NOMO-1 (cell line): Measurements from ENCODE around the gene SYT8.
A peak's percentile ranks its signal among the peaks of the same experiment; 100 is the strongest.

ENCODE experiments used
- DNase-seq, 2 experiments: peaks; one replicate each; lab custom pipeline; 2025; ENCODE audit not compliant: unreplicated experiment in 2 of 2; lab: John Stamatoyannopoulos, UW

Gene SYT8

GRCh38 chr11:1831338-1832210 is 3.2 kb upstream of the SYT8 start:
- DNase-seq = no peak

DNA sequence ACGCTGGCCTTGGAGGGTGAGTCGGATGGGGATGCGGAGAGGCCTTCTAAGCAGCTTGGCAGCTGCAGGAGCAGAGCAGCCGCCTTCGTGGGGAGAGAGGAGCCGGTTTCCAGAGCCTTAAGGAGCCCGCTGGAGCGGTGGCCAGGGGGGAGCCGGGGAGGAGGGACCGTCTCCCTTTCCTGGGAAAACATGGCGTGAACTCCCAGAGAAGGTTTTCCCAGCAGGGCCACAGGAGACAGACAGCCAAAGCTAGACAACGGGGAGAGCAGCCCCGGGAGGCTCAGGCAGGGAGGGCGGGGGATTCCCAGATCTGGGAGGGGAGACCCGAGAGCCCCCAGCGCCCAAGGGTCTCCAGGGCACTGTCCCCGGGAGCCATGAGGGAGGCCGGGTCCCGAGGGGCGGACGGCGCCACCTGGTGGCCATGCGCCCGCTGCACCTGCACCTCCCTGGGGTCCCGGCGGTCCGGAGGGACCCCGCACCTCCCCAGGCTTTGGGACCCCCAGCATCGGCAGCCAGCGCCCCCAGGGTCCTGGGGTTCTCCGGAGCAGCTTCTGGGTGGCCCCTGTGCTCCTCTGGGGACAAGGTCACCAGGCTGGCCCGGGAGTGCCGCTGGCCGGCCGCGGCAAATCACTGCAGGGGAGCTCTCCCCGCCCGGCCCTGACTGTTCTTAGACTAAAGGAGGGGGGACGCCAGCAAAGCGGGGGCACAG is 2.4 kb upstream of the SYT8 start:
- DNase-seq = no peak

- DNase-seq = peak in 1 of 2 experiments; percentile 23
Observed at GRCh38 chr11:1832920-1833295, 1.9 kb upstream of the SYT8 start.

DNA sequence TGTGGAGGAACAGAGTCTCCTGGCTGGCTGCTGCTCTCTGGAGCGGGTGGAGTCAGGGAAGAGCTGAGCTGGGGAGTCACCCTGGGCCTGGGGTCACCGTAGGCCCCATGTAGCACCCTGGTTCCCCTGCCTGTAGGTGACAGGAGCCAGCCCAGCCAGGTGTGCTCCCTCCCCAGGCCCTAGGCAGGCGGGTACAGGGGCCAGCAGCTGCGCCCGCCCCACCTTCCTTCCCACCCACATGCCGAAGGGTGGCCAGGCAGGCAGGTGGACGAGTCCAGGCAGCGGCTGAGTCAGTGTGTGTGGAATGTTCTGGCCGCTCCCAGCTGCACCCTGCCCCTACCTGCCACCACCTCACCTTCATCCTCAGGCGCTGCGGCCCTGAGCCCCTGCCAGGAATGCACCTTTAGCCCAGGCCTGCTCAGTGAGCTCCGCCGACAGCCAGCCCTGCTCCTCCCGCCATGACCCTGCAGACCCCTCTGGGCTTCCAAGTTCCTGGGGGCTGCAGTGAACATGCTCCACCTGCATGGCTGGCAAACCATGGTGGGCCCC is 654 bp upstream of the SYT8 start:
- DNase-seq = no peak

DNA sequence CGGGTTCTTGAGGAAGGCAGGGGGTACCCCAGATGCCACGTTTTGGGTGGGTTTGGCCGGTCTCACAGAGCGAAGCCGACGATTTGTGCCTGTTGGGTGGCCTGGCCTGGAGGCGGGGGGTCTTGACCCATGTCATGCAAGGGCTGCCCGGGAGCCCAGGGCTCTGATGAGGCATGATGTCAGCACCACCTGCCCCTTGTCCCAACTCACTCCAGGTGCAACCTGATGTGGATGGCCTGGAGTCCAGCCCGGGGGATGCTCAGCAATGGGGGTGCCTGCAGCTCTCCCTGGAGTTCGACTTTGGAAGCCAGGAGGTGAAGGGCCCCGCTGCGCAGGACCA is 851 bp downstream of the SYT8 start:
- no peak for DNase-seq

DNA sequence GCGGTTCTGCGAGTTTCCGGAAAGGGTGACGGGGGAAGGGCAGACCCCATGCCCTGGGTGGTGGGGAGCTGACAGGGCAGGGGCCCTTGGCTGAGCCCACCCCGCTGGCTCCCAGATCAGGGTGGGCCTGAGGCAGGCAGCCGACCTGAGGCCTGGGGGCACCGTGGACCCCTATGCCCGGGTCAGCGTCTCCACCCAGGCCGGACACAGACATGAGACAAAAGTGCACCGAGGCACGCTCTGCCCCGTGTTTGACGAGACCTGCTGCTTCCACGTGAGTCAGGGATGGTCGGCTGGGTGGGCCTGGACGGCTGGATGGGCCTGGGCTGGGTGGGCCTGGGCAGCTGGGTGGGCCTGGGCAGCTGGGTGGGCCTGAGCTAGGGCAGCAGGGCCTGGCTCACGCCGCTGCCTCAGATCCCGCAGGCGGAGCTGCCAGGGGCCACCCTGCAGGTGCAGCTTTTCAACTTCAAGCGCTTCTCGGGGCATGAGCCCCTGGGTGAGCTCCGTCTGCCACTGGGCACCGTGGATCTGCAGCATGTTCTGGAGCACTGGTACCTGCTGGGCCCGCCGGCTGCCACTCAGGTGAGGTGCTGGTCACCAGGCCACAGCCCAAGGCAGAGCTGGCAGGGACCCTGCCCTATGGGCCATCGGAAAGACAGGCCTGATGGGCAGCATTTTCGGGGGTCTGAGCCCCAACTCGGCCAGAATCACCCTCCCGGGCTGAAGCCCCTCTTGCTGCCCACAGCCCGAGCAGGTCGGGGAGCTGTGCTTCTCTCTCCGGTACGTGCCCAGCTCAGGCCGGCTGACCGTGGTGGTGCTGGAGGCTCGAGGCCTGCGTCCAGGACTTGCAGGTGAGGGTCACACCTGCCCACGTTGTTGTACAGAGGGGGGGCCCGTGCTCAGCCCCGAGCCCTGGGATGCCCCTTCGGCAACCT is 1.5 kb downstream of the SYT8 start:
- DNase-seq = no peak

DNA sequence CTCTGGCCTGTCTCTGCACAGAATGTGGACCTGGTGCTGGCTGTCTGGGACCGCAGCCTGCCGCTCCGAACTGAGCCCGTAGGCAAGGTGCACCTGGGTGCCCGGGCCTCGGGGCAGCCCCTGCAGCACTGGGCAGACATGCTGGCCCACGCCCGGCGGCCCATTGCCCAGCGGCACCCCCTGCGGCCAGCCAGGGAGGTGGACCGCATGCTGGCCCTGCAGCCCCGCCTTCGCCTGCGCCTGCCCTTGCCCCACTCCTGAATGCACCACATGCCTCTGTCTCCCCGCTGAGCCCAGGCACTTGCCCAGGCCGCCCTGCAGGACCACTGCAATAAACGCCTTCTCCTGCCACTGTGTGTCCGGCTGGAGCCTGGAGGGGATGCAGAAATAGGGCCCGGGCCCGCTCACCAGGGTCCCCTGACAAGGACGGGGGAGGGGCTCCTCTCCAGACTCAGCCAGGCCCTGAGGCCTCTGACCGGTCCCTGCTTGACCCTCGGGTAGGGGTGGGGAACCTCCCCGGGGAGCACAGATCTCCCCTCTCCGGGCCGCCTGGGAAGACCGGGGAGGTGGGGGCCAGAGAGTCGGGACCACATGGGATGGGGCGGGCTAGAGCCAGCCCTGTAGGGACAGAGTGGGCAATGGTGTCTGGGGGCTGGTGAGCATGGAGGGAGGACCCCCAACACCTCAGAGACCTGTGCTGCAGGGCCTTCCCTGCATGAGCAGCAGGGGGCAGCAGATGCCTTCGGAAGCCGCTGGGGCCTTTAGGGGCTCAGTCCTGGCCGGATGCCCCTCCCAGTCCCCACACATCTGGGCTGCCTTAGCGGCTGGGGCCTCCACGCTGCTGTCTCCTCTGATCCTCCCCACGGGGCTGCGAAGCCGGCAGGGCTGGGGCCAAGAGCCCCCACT is 2.6 kb downstream of the SYT8 start:
- DNase-seq = peak; percentile 65 to 66

DNA sequence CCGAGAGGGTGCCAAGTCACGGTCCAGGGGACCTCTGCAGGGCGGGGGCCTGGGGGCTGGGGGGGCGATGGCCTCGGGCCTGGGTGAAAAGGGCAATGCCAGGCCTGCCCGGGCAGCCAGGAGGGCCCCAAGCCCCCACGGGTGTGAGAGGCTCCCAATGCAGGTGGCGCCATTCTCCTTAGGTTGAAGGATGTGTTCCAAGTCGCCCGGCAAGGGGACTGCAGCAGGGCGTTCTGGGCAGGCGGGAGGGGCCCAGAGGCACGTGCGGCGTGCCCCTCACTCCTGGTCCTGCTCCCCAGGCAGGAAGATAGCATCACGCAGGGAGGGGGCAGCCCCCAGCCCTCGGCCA is 3.3 kb downstream of the SYT8 start:
- no peak for DNase-seq

DNA sequence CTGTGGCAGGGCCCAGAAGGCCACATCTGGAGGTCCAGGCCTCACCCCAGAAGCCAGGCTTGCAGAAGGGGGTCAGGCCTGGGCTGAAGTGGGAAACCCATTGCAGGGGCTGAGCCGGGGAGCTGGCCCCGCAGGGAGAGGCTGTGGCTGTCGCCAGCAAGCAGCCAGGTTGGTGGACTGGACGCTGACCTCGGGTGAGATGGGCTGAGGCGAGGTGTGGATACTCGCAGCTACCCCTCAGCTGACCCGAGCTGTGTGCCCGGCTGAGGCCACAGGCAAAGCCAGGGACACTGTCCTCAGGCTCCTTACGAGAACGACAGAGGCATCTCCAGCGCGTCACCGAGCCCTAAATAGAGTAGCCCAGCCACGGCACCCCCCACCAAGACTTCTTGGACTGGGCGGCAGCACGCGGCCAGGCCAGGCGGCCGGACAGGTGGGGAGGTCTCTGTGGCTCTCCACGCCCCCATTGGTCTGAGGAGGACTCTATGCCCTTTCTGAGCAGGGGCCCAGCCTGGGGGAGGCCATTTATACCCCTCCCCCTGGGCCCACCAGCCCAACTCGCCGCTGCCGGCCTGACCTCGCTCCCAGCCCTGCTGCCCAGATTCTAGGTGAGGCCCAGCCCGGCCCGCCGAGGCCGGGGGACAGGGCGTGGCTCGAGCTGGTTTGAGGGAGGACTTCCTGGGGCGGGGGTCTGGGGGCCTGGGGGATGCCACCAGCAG is 3.8 kb downstream of the SYT8 start, which contains the start of gene TNNI2:
Gene TNNI2 (plus strand): TSS at position 556 of the 719 bp plus-strand sequence. CDS start 716 bp downstream, outside the sequence.
- no peak for DNase-seq

DNA sequence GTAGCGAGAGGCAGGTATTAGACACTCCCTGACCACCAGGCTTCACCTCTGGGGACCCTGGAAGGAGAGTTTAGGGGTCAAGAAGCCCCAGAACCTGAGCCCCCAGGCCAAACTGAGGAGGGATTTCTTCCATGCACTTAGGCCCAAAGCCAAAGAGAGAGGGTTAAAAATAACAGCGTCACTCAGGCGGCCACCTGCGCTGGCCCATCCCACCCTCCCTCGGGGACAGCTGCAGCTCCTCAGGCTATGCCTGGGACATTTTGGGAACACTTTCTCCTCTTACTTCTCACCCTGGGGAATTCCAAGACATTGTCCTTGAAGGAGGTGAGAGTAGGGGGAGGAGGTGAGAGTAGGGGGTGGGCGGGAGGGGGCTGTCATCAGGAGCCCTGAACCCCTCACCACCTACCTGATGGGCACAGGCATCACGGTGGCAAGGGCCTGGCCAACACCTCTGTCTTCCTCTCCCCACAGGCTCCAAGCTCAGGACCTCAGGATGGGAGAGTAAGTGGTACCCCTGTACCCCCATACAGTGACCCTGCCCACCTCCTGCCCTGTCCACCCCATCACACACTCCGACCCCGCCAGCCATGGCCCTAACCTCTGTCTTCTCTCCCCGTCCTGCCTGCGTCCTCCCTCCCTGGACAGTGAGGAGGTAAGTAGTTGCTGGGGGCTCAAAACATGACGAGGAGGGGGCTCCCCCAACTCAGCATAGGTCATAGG is 4.6 kb downstream of the SYT8 start:
- DNase-seq = no peak

GRCh38 chr11:1839924-1840779 is 5.4 kb downstream of the SYT8 start:
- DNase-seq = peak; percentile 92 to 93

GRCh38 chr11:1840780-1841480 is 6.1 kb downstream of the SYT8 start:
- no peak for DNase-seq

- no peak for DNase-seq
Observed at GRCh38 chr11:1841511-1842148, 6.8 kb downstream of the SYT8 start.

DNA sequence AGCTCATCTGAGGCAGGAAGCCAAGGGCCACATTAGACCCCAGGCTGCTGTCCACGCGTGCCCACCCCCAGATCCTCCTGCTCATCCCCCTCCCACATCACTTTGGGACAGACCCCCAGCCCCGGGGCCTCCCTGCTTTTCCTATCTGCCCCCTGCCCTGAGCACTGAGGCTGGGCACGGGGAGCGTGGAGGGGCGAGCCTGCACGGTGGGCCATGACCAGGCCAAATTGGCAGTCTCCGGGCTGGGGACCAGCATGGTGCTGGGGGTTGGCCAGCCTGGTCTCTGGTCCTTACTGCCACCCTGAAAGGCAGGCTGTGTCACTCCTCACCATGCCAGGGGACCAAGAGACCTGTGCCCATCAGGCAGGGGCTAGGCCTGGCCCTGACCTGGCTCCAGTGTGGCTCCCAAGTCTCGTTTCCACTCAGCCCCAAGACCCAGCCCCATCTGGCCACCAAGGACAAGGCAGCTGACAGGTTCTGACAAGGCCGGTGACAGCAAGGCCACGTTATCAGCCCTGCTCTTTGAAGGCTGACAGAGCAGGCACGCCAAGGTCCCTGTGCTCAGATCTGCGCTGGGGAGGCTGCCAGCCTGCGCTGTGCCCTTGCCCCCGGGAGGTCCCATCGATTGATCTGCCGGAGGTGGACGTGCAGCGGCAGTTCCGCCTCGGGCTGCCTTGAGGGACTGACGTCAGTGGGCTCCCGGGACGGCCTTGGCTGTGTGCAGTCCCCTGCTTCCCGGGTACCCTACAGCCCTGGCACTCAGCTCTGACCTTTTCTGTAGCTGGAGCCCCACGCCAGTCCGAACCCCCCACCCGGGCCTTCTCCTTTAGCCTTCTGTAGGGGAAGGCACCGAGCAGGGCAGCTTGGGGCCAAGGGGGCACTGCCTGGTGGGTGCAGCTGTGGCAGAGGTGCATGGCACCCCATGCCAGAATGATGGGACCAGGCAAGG is 7.6 kb downstream of the SYT8 start:
- no peak for DNase-seq

DNA sequence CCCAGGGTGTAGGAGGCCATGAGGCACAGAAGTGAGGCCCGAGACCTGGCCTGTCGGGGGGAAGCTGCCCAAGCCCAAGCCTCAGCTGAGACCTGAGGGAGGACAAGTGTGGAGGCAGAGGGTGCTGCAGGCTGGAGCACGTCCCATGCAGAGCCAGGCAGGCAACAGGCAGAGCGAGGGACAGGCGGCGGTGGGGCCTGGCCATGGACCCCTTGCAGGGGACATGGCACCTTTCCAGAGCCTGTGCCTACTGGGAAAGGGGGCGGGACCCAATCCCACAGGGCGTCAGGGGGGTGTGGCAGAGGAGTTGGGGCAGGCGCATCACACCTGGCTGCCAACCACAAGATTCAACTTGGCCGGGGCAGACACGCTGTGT is 8.3 kb downstream of the SYT8 start:
- no peak for DNase-seq

- DNase-seq = no peak
Observed at GRCh38 chr11:1843796-1844195, 9.0 kb downstream of the SYT8 start.
